Measurements from ENCODE around the gene SEMA3D. TPM values are rescaled to one million over a fixed set of nuclear protein-coding genes. Genes with fewer than 3 reads are reported as not detected.
A peak's percentile ranks its signal among the peaks of the same experiment; 100 is the strongest.

Gene SEMA3D
- total and polyA plus RNA-seq, 11 donors = 0.10 to 8.6 (median 0.88) TPM

GRCh38 chr7:84971360-84971759 is 215.5 kb downstream of the SEMA3D start:
- no peaks in the 10 kb centered on the region for H3K36me3 ChIP-seq
- no peak overlapping the region for H3K27ac ChIP-seq
- no peak for TF ChIP-seq POLR2A (IDR thresholded peaks at IDR 0.05)
- no peak for TF ChIP-seq CTCF (IDR thresholded peaks at IDR 0.05)
- 40 to 50% (median 45%) methylated on average over 1 of the region's 1 CpG for WGBS, 4 donors
- no peaks in the 10 kb centered on the region for H3K9me3 ChIP-seq
- peaks cover 0 to 6% (median 0%) of the 10 kb centered on the region in 12 donors for H3K4me1 ChIP-seq
- DNase-seq (no peak), ATAC-seq (peak; percentile 41 to 78 (median 60))
- H3K27me3 ChIP-seq = no peaks in the 10 kb centered on the region
- H3K4me3 ChIP-seq = no peak overlapping the region
- intact Hi-C loops (cut with DNase I) = no loop called here

GRCh38 chr7:84970670-84971069 is 216.2 kb downstream of the SEMA3D start:
- no peaks in the 10 kb centered on the region for H3K27me3 ChIP-seq
- intact Hi-C loops (cut with DNase I) = no loop called here
- no peaks in the 10 kb centered on the region for H3K36me3 ChIP-seq
- H3K4me1 ChIP-seq = peaks cover 0 to 6% (median 0%) of the 10 kb centered on the region in 12 donors
- ATAC-seq (no peak), DNase-seq (no peak)
- TF ChIP-seq POLR2A (IDR thresholded peaks at IDR 0.05) = no peak
- no peak for TF ChIP-seq CTCF (IDR thresholded peaks at IDR 0.05)
- H3K27ac ChIP-seq = no peak overlapping the region
- peaks cover 0 to 6% (median 0%) of the 10 kb centered on the region in 12 donors for H3K9me3 ChIP-seq
- no peak overlapping the region for H3K4me3 ChIP-seq

- TF ChIP-seq CTCF (IDR thresholded peaks at IDR 0.05) (no peak), POLR2A (IDR thresholded peaks at IDR 0.05) (no peak)
- H3K27me3 ChIP-seq = no peaks in the 10 kb centered on the region
- peaks cover 0 to 4% (median 0%) of the 10 kb centered on the region in 12 donors for H3K9me3 ChIP-seq
- H3K27ac ChIP-seq = no peak overlapping the region
- WGBS, 4 donors = 45 to 66% (median 56%) methylated on average over 5 of the region's 5 CpGs
- ATAC-seq = no peak
- intact Hi-C loops (cut with DNase I) = no loop called here
- H3K4me3 ChIP-seq = no peak overlapping the region
- no peaks in the 10 kb centered on the region for H3K4me1 ChIP-seq
- DNase-seq = no peak
- no peaks in the 10 kb centered on the region for H3K36me3 ChIP-seq
Measured at GRCh38 chr7:84953234-84953633, 233.6 kb downstream of the SEMA3D start.

- TF ChIP-seq POLR2A (IDR thresholded peaks at IDR 0.05) (no peak), CTCF (IDR thresholded peaks at IDR 0.05) (no peak)
- ATAC-seq = no peak
- Histone ChIP-seq H3K4me3 (no peak overlapping the region), H3K27ac (no peak overlapping the region), H3K36me3 (no peaks in the 10 kb centered on the region), H3K27me3 (no peaks in the 10 kb centered on the region), H3K4me1 (no peaks in the 10 kb centered on the region), H3K9me3 (peaks cover 0 to 4% (median 0%) of the 10 kb centered on the region in 12 donors)
- DNase-seq = no peak
- intact Hi-C loops (cut with DNase I) = no loop called here
Measured at GRCh38 chr7:84950836-84951235, 236.0 kb downstream of the SEMA3D start.
